B cell (primary cell): ENCODE measurements around the gene HS6ST3. TPM values are rescaled to one million over a fixed set of nuclear protein-coding genes. Genes with fewer than 3 reads are reported as not detected.

Experiments used
- ATAC-seq: fragments of 200-7000 bp; cut with Tn5 transposase; one replicate; pipeline ENCODE4 v1.10.0; 2021; ENCODE audit warnings: low read depth, mild to moderate bottlenecking, moderate number of reproducible peaks, moderate library complexity
- CTCF ChIA-PET: fragments of 350-600 bp; sonication (Branson Sonifier 250); formaldehyde crosslinking; loops from one replicate; lab custom pipeline; 2021; ENCODE audit warnings: antibody characterized with exemption, inconsistent platforms; lab: Charles Lee
- POLR2A ChIA-PET: fragments of 350-600 bp; sonication (Branson Sonifier 250); formaldehyde crosslinking; loops from one replicate; lab custom pipeline; 2021; ENCODE audit warnings: antibody characterized with exemption; lab: Charles Lee
- DNase-seq: peaks from one replicate; pipeline ENCODE4 v3.0.0; 2013
- H2AFZ ChIP-seq: 2 replicates; pipeline ENCODE4 v1.6.1; 2012; ENCODE audit warnings: mild to moderate bottlenecking, low read depth, low read length; ENCODE audit not compliant: insufficient read depth, poor library complexity, severe bottlenecking
- H3K27ac ChIP-seq, 2 donors: 1 replicate in 1 of 2; 2 replicates in 1 of 2; pipeline ENCODE4 v1.5.1; 2012 to 2013; ENCODE audit warnings: low read length in 2 of 2, mild to moderate bottlenecking in 2 of 2, moderate library complexity in 1 of 2
- H3K27me3 ChIP-seq, 4 experiments: fragments of 200-600 bp in 1 of 4; sonication (generic) in 1 of 4; replicated peaks in 1 of 4; 1 replicate in 2 of 4; 2 replicates in 2 of 4; pipeline versions ENCODE4 v1.6.1 to v1.7.0; 2013 to 2016; ENCODE audit warnings: low read length in 3 of 4, mild to moderate bottlenecking in 2 of 4, mixed read lengths in 1 of 4, moderate library complexity in 1 of 4; ENCODE audit not compliant: insufficient read depth in 4 of 4, control insufficient read depth in 3 of 4; ENCODE audit errors: control extremely low read depth in 1 of 4
- H3K36me3 ChIP-seq, 2 experiments: replicated peaks in 1 of 2; 1 replicate in 1 of 2; 2 replicates in 1 of 2; pipeline versions ENCODE4 v1.6.1 to v1.7.1; 2013; ENCODE audit warnings: low read length in 1 of 2; ENCODE audit not compliant: insufficient read depth in 2 of 2, control insufficient read depth in 1 of 2; ENCODE audit errors: control extremely low read depth in 1 of 2, extremely low read depth in 1 of 2
- H3K4me1 ChIP-seq, 2 donors: fragments of 200-600 bp in 1 of 2; sonication (generic) in 1 of 2; 1 replicate in 1 of 2; 2 replicates in 1 of 2; pipeline versions ENCODE4 v1.5.1 to v1.6.1; 2013 to 2017; ENCODE audit warnings: low read length in 2 of 2; ENCODE audit not compliant: control insufficient read depth in 2 of 2, insufficient read depth in 2 of 2
- H3K4me2 ChIP-seq: replicated peaks from 2 replicates; pipeline ENCODE3; 2012; ENCODE audit warnings: mild to moderate bottlenecking, low read depth, low read length; ENCODE audit not compliant: poor library complexity, severe bottlenecking
- H3K4me3 ChIP-seq, 5 experiments: fragments of 200-600 bp in 1 of 5; sonication (generic) in 1 of 5; 1 replicate in 3 of 5; 2 replicates in 2 of 5; pipeline versions ENCODE4 v1.5.1 to v1.7.0; 2011 to 2016; ENCODE audit warnings: low read length in 4 of 5, mild to moderate bottlenecking in 4 of 5, low read depth in 2 of 5, control low read depth in 1 of 5, moderate library complexity in 1 of 5; ENCODE audit not compliant: insufficient read depth in 1 of 5; ENCODE audit errors: control extremely low read depth in 1 of 5, extremely low read depth in 1 of 5
- H3K79me2 ChIP-seq: fragments of 200-600 bp; sonication (generic); one replicate; pipeline ENCODE4 v1.6.0; 2016; ENCODE audit warnings: low read length; ENCODE audit not compliant: control insufficient read depth, insufficient read depth
- H3K9ac ChIP-seq: fragments of 200-600 bp; sonication (generic); 2 replicates; pipeline ENCODE4 v1.6.1; 2017; ENCODE audit warnings: mild to moderate bottlenecking, low read length, moderate library complexity
- H3K9me3 ChIP-seq, 3 donors: one replicate each; pipeline versions ENCODE4 v1.6.1 to v1.7.1; 2013; ENCODE audit warnings: low read length in 2 of 3; ENCODE audit not compliant: control insufficient read depth in 2 of 3, insufficient read depth in 1 of 3; ENCODE audit errors: control extremely low read depth in 1 of 3
- H4K20me1 ChIP-seq: 2 replicates; pipeline ENCODE4 v1.6.0; 2012; ENCODE audit warnings: mild to moderate bottlenecking, low read length; ENCODE audit not compliant: insufficient read depth, control insufficient read depth, poor library complexity, severe bottlenecking
- H3K27ac Mint-ChIP-seq: one replicate; pipeline ENCODE4 v1.8.0; 2021; ENCODE audit warnings: mixed read lengths
- H3K27me3 Mint-ChIP-seq: one replicate; pipeline ENCODE4 v1.8.0; 2021; ENCODE audit warnings: mixed read lengths
- H3K4me1 Mint-ChIP-seq: one replicate; pipeline ENCODE4 v1.8.0; 2021; ENCODE audit warnings: mixed read lengths
- H3K4me3 Mint-ChIP-seq: one replicate; pipeline ENCODE4 v1.8.0; 2021; ENCODE audit warnings: mixed read lengths
- H3K9me3 Mint-ChIP-seq: one replicate; pipeline ENCODE4 v1.8.0; 2022; ENCODE audit warnings: mixed read lengths; ENCODE audit not compliant: insufficient read depth
- EZH2 ChIP-seq: IDR thresholded peaks from 2 replicates; pipeline ENCODE4 v1.6.1; 2012; ENCODE audit warnings: borderline replicate concordance, low read depth, mild to moderate bottlenecking, moderate library complexity, low read length; ENCODE audit not compliant: insufficient read depth, poor library complexity, severe bottlenecking
- WGBS: methylation state at CpG from one replicate; pipeline ENCODE4 v1.1.5; 2013; ENCODE audit warnings: missing lambda C conversion rate; ENCODE audit not compliant: insufficient coverage; 5-methylcytosine and 5-hydroxymethylcytosine counted together
- intact Hi-C: fragments of 100-400 bp; cut with micrococcal nuclease; formaldehyde crosslinking; loops from one replicate; pipeline ENCODE4 v1.10.0; 2022
- polyA plus RNA-seq: library from polyadenylated mRNA; depleted of rRNA; stranded (reverse); fragments of >200 nt; gene quantifications from 2 replicates; pipeline ENCODE4 v1.2.3, GENCODE V29; 2012
- total RNA-seq, 2 donors: library from RNA; stranded (reverse); fragments of 120-200 nt in 1 of 2; gene quantifications; 1 replicate in 1 of 2; 2 replicates in 1 of 2; pipeline versions ENCODE4 v1.2.3 to v1.2.4, GENCODE V29; 2013 to 2022
- TF ChIP-seq, protein P1 (sequence below): fragments of 200-600 bp; IDR thresholded peaks from one replicate; pipeline ENCODE4 v1.8.0; 2022; ENCODE audit warnings: antibody characterized with exemption, mild to moderate bottlenecking

HS6ST3 gene
- total and polyA plus RNA-seq, 2 donors (not counting 1 experiment from before 2014, with no cell fraction given), result not detected

DNA sequence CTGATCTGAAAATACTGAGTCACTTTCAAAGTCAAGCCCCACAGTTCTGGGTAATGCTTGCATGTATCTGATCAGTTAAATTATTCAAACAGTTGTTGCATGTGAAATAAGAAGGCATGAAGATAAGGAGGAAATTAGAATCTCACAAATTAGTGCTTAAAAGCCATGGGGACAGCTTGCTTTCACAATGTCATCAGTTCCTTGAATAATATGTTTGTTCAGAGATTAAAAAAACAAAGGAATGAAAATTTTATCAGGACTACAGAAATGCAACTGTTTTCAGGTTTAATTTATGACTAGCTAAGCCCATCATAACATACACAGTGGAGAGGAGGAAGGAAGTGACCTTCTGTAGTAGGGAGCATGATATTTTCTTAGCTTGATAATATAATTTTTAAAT, 754.3 kb downstream of the HS6ST3 start:
- no peaks in the 10 kb centered on the region for H3K79me2 ChIP-seq
- no peak overlapping the region for H3K27ac ChIP-seq
- no peaks in the 10 kb centered on the region for H3K9me3 Mint-ChIP-seq
- no peak overlapping the region for H3K4me3 Mint-ChIP-seq
- no peak overlapping the region for H3K4me2 ChIP-seq
- intact Hi-C loops, result no loop called here
- H4K20me1 ChIP-seq, result no peaks in the 10 kb centered on the region
- no peak for TF ChIP-seq EZH2
- TF ChIP-seq, protein P1, sequence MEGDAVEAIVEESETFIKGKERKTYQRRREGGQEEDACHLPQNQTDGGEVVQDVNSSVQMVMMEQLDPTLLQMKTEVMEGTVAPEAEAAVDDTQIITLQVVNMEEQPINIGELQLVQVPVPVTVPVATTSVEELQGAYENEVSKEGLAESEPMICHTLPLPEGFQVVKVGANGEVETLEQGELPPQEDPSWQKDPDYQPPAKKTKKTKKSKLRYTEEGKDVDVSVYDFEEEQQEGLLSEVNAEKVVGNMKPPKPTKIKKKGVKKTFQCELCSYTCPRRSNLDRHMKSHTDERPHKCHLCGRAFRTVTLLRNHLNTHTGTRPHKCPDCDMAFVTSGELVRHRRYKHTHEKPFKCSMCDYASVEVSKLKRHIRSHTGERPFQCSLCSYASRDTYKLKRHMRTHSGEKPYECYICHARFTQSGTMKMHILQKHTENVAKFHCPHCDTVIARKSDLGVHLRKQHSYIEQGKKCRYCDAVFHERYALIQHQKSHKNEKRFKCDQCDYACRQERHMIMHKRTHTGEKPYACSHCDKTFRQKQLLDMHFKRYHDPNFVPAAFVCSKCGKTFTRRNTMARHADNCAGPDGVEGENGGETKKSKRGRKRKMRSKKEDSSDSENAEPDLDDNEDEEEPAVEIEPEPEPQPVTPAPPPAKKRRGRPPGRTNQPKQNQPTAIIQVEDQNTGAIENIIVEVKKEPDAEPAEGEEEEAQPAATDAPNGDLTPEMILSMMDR, result no peak
- no peak overlapping the region for H3K4me3 ChIP-seq
- no peaks in the 10 kb centered on the region for H3K27me3 Mint-ChIP-seq
- DNase-seq (no peak), ATAC-seq (no peak)
- H3K9me3 ChIP-seq, result peaks cover 0 to 4% (median 2%) of the 10 kb centered on the region in 3 donors
- no peaks in the 10 kb centered on the region for H3K27me3 ChIP-seq
- CTCF ChIA-PET, result no interaction called here
- H3K9ac ChIP-seq, result no peak overlapping the region
- no peaks in the 10 kb centered on the region for H3K36me3 ChIP-seq
- H3K27ac Mint-ChIP-seq, result no peak overlapping the region
- no peaks in the 10 kb centered on the region for H3K4me1 Mint-ChIP-seq
- H3K4me1 ChIP-seq, result no peaks in the 10 kb centered on the region
- H2AFZ ChIP-seq, result no peak overlapping the region
- POLR2A ChIA-PET, result no interaction called here

DNA sequence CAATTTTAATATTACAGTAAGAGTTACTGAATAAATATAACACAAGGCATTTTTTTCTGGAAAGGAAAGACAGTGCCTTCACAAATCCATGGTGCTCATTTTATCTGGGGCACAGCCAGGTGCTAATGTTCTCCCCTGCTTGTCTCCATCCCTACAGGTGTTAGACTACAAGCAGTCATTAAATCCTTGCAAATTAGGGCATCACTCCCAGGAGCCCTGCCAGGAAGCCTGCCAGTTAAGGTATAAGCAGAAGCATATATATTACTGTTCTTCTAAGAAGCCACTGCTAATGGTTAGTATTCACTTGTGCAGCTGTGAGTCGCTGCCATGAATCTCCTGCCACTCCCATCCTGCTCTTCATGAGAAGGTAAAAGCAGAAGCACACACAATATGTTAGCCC, 754.7 kb downstream of the HS6ST3 start:
- H3K4me2 ChIP-seq, result no peak overlapping the region
- H3K4me1 Mint-ChIP-seq, result no peaks in the 10 kb centered on the region
- no peak overlapping the region for H3K27ac ChIP-seq
- DNase-seq (no peak), ATAC-seq (no peak)
- peaks cover 0 to 4% (median 2%) of the 10 kb centered on the region in 3 donors for H3K9me3 ChIP-seq
- H3K9ac ChIP-seq, result no peak overlapping the region
- no peaks in the 10 kb centered on the region for H3K27me3 Mint-ChIP-seq
- no peaks in the 10 kb centered on the region for H4K20me1 ChIP-seq
- no peak overlapping the region for H3K4me3 Mint-ChIP-seq
- ChIA-PET POLR2A (no interaction called here), CTCF (no interaction called here)
- WGBS, result no CpG with 5 or more reads among the region's 1 CpG
- H3K4me3 ChIP-seq, result no peak overlapping the region
- intact Hi-C loops, result no loop called here
- no peak for TF ChIP-seq EZH2
- TF ChIP-seq, protein P1, result no peak
- no peaks in the 10 kb centered on the region for H3K27me3 ChIP-seq
- H3K79me2 ChIP-seq, result no peaks in the 10 kb centered on the region
- H3K27ac Mint-ChIP-seq, result no peak overlapping the region
- H3K9me3 Mint-ChIP-seq, result no peaks in the 10 kb centered on the region
- no peaks in the 10 kb centered on the region for H3K36me3 ChIP-seq
- no peaks in the 10 kb centered on the region for H3K4me1 ChIP-seq
- H2AFZ ChIP-seq, result no peak overlapping the region
